ENCODE data around the gene GSTT2. TPM values are rescaled to one million over a fixed set of nuclear protein-coding genes. Genes with fewer than 3 reads are reported as not detected.

Gene GSTT2
- total RNA-seq, 1 experiment from 2014 or later = not detected

- H3K4me3 ChIP-seq (ENCODE audit: low read depth, low read length, poor library complexity, severe bottlenecking) = no peak overlapping the region
- H3K27ac ChIP-seq (ENCODE audit: low read depth, low read length, poor library complexity, severe bottlenecking) = no peak overlapping the region
- H3K9me3 ChIP-seq (ENCODE audit: low read depth, low read length, poor library complexity, severe bottlenecking) = no peaks in the 10 kb centered on the region
- CTCF ChIA-PET = no interaction called here
- no TSS peak for BruUV-seq (replicated peaks)
- H3K4me1 ChIP-seq (ENCODE audit: insufficient read depth, low read length, poor library complexity, severe bottlenecking) = no peaks in the 10 kb centered on the region
- intact Hi-C loops (cut with micrococcal nuclease; ENCODE audit: unreplicated experiment) = no loop called here
- no peak for TF ChIP-seq CTCF (conservative IDR thresholded peaks at IDR 0.05; ENCODE audit: low read depth, low read length)
- TF ChIP-seq EZH2 (IDR thresholded peaks at IDR 0.05; ENCODE audit: borderline replicate concordance, low read depth, low read length, poor library complexity, severe bottlenecking) = no peak
- H3K27me3 ChIP-seq (replicated peaks; ENCODE audit: insufficient read depth, low read depth, low read length, poor library complexity) = no peaks in the 10 kb centered on the region
- POLR2A ChIA-PET (ENCODE audit: low non-redundant PET) = interaction anchor here (0.6 kb wide), 1 partner anchor 12 kb away, joined by 24 read pairs; no protein-coding TSS in a partner anchor
- no peak for DNase-seq (ENCODE audit: low spot score)
- no peaks in the 10 kb centered on the region for H3K36me3 ChIP-seq (ENCODE audit: insufficient read depth, low read length, poor library complexity, severe bottlenecking)
Measured at GRCh38 chr22:24007253-24008021, 27.5 kb downstream of the GSTT2 start.

- BruUV-seq (replicated peaks) = no TSS peak
- CTCF ChIA-PET = no interaction called here
- no peak for DNase-seq (ENCODE audit: low spot score)
- Histone ChIP-seq H3K27me3 (replicated peaks; ENCODE audit: insufficient read depth, low read depth, low read length, poor library complexity) (no peaks in the 10 kb centered on the region), H3K9me3 (ENCODE audit: low read depth, low read length, poor library complexity, severe bottlenecking) (no peaks in the 10 kb centered on the region), H3K27ac (ENCODE audit: low read depth, low read length, poor library complexity, severe bottlenecking) (no peak overlapping the region), H3K36me3 (ENCODE audit: insufficient read depth, low read length, poor library complexity, severe bottlenecking) (no peaks in the 10 kb centered on the region), H3K4me3 (ENCODE audit: low read depth, low read length, poor library complexity, severe bottlenecking) (no peak overlapping the region), H3K4me1 (ENCODE audit: insufficient read depth, low read length, poor library complexity, severe bottlenecking) (no peaks in the 10 kb centered on the region)
- TF ChIP-seq EZH2 (IDR thresholded peaks at IDR 0.05; ENCODE audit: borderline replicate concordance, low read depth, low read length, poor library complexity, severe bottlenecking) = no peak
- TF ChIP-seq CTCF (conservative IDR thresholded peaks at IDR 0.05; ENCODE audit: low read depth, low read length) = no peak
- POLR2A ChIA-PET (ENCODE audit: low non-redundant PET) = interaction anchor here (0.6 kb wide), 1 partner anchor 12 kb away, joined by 24 read pairs; no protein-coding TSS in a partner anchor
- intact Hi-C loops (cut with micrococcal nuclease; ENCODE audit: unreplicated experiment) = no loop called here
Measured at GRCh38 chr22:24008022-24008283, 28.0 kb downstream of the GSTT2 start.

- no peaks in the 10 kb centered on the region for H3K27me3 ChIP-seq (replicated peaks; ENCODE audit: insufficient read depth, low read depth, low read length, poor library complexity)
- no peak for TF ChIP-seq EZH2 (IDR thresholded peaks at IDR 0.05; ENCODE audit: borderline replicate concordance, low read depth, low read length, poor library complexity, severe bottlenecking)
- no peak for TF ChIP-seq CTCF (conservative IDR thresholded peaks at IDR 0.05; ENCODE audit: low read depth, low read length)
- no peaks in the 10 kb centered on the region for H3K9me3 ChIP-seq (ENCODE audit: low read depth, low read length, poor library complexity, severe bottlenecking)
- BruUV-seq (replicated peaks) = no TSS peak
- H3K27ac ChIP-seq (ENCODE audit: low read depth, low read length, poor library complexity, severe bottlenecking) = no peak overlapping the region
- CTCF ChIA-PET = no interaction called here
- DNase-seq (ENCODE audit: low spot score) = no peak
- no peaks in the 10 kb centered on the region for H3K36me3 ChIP-seq (ENCODE audit: insufficient read depth, low read length, poor library complexity, severe bottlenecking)
- POLR2A ChIA-PET (ENCODE audit: low non-redundant PET) = no interaction called here
- intact Hi-C loops (cut with micrococcal nuclease; ENCODE audit: unreplicated experiment) = no loop called here
- H3K4me1 ChIP-seq (ENCODE audit: insufficient read depth, low read length, poor library complexity, severe bottlenecking) = no peaks in the 10 kb centered on the region
- H3K4me3 ChIP-seq (ENCODE audit: low read depth, low read length, poor library complexity, severe bottlenecking) = no peak overlapping the region
Measured at GRCh38 chr22:24008381-24009226, 28.7 kb downstream of the GSTT2 start.
